LNCAP (cell line): ENCODE data around the gene YES1.

Experiments
- CTCF ChIP-seq: fragments of 450-650 bp; IDR thresholded peaks from 2 replicates; pipeline ENCODE4 v1.5.1; 2017; ENCODE audit warnings: mild to moderate bottlenecking

YES1 gene

GRCh38 chr18:841647-842370 is 29.8 kb upstream of the YES1 start:
- TF ChIP-seq CTCF: no peak

DNA sequence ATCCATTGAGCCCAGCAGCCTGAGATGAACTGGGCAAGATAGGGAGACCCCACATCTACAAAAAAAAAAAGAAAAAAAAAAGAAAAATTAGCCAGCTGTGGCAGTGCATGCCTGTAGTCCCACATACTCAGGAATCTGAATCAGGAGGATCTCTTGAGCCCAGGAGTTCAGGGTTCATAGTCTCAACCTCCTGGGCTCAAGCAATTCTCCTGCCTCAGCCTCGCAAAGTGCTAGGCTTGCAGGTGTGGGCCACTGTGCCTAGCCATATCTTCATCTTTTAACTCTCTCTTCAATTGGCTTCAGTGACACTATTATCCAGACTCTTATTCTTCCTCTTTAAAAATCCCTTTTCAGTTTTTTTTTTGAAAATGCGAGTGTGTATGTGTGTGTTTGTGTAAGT is 28.5 kb upstream of the YES1 start:
- TF ChIP-seq CTCF: no peak

- no peak for TF ChIP-seq CTCF
Observed at GRCh38 chr18:840023-840408, 28.0 kb upstream of the YES1 start.

GRCh38 chr18:839224-840022 is 27.4 kb upstream of the YES1 start:
- peak; percentile 98 for TF ChIP-seq CTCF

GRCh38 chr18:837922-838321 is 25.9 kb upstream of the YES1 start:
- TF ChIP-seq CTCF: no peak

DNA sequence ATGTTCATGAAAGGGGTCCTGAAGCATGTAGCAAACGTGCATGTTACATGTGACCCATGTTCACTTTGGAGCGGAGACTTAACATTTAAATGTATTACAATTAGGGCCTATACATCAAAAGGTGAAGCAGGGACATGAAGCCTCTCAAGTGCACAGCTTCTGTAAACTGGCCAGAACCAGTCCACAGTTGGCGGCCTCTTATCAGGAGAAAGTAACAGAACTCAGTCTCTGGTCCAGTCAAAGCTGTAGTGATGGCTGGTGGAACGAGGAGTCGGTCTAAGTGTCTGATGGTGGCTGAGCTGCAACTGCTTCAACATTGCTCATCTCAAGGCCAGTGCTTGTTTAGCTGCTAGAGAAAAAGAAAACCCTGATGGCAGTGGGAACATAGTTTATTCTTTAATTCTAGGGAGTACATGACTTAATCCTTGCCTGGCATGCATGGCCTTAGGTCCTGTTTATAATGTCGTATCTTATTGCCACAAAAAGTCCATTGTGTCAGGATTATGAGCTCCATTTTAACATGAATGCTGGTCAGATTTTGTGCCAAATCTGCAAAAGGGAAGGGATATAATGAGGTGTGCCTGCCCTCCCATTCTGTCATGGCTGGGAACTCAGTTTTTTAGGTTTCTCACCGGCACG is 22.2 kb upstream of the YES1 start:
- TF ChIP-seq CTCF: no peak

DNA sequence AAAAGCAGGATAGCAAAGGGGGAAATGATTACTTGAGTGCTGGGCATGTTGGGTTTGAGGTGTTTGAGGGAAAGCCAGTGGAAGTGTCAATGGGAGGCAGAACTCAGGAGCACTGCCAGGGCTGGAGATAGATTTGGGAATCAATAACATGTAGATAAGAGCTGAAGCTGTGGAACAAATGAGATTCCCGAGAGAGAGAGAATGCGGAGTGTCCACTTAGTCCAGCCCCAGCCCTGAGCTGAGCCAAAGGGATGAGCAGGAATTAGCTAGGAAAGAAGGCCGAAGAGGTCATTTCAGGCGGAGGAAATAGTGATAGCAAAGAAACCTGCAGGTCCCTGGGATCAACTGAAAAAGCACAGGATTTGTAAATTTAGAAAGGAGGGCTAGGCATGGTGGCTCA is 21.2 kb upstream of the YES1 start:
- TF ChIP-seq CTCF: no peak
